KMS-11 (cell line): ENCODE data around the gene PCSK7.

ENCODE experiments used
- H2AFZ ChIP-seq: fragments of 200-600 bp; sonication (generic); 2 replicates; pipeline ENCODE4 v1.6.1; 2016; ENCODE audit warnings: antibody characterized with exemption, mixed run types, low read depth
- H3K27ac ChIP-seq: fragments of 200-600 bp; sonication (generic); 2 replicates; pipeline ENCODE4 v1.6.1; 2016; ENCODE audit warnings: mild to moderate bottlenecking, mixed run types
- H3K27me3 ChIP-seq: fragments of 200-600 bp; sonication (generic); 2 replicates; pipeline ENCODE4 v1.6.1; 2017; ENCODE audit warnings: mild to moderate bottlenecking, low read depth, mixed run types, moderate library complexity; ENCODE audit not compliant: insufficient read depth
- H3K36me3 ChIP-seq: fragments of 200-600 bp; sonication (generic); 2 replicates; pipeline ENCODE4 v1.6.1; 2017; ENCODE audit warnings: mild to moderate bottlenecking, mixed run types; ENCODE audit not compliant: insufficient read depth
- H3K4me1 ChIP-seq: fragments of 200-600 bp; sonication (generic); 2 replicates; pipeline ENCODE4 v1.6.1; 2016; ENCODE audit warnings: mild to moderate bottlenecking, low read depth, mixed run types; ENCODE audit not compliant: poor library complexity, severe bottlenecking
- H3K4me2 ChIP-seq: fragments of 200-600 bp; sonication (generic); 2 replicates; pipeline ENCODE4 v1.7.0; 2016; ENCODE audit warnings: mild to moderate bottlenecking, mixed run types
- H3K4me3 ChIP-seq: fragments of 200-600 bp; sonication (generic); IDR thresholded peaks from 2 replicates; pipeline ENCODE4 v1.6.1; 2017; ENCODE audit warnings: low read depth, low read length, mixed read lengths; ENCODE audit not compliant: insufficient read depth
- H3K79me2 ChIP-seq: fragments of 200-600 bp; sonication (generic); 2 replicates; pipeline ENCODE4 v1.6.1; 2016; ENCODE audit warnings: low read depth, mixed run types; ENCODE audit not compliant: insufficient read depth
- H3K9ac ChIP-seq: fragments of 200-600 bp; sonication (generic); 2 replicates; pipeline ENCODE4 v1.6.1; 2016; ENCODE audit warnings: mild to moderate bottlenecking, mixed run types
- H4K20me1 ChIP-seq: fragments of 200-600 bp; sonication (generic); 2 replicates; pipeline ENCODE4 v1.6.1; 2016; ENCODE audit warnings: mild to moderate bottlenecking, mixed run types; ENCODE audit not compliant: insufficient read depth
- TF ChIP-seq, protein P1 (sequence below): fragments of 200-600 bp; sonication (generic); conservative IDR thresholded peaks from 2 replicates; pipeline ENCODE4 v1.6.1; 2017; ENCODE audit warnings: low read depth, mild to moderate bottlenecking, antibody characterized with exemption, low read length, moderate library complexity, mixed read lengths

PCSK7 gene

DNA sequence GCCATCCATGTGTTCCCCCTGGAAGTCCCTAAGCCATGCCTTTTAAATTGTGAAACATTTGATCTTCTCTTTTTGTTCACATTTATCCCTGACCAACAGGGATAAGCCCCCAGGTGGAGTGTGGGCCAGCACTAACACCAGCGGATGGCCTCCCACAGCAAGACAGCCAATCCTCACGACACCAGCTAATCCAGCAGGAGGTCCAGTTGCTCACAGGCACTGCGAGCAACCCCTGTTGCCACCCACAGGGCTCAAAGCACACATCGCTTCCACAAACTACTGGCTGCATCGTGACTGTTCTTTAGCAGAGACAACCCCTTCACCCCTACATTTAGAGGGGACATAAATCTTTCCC is 2.0 kb downstream of the PCSK7 start:
- Histone ChIP-seq H3K4me1 (peaks cover 13% of the 10 kb centered on the region), H3K79me2 (peaks cover 11% of the 10 kb centered on the region; the same call in 1 of the 2 replicates), H3K4me3 (no peak overlapping the region)

DNA sequence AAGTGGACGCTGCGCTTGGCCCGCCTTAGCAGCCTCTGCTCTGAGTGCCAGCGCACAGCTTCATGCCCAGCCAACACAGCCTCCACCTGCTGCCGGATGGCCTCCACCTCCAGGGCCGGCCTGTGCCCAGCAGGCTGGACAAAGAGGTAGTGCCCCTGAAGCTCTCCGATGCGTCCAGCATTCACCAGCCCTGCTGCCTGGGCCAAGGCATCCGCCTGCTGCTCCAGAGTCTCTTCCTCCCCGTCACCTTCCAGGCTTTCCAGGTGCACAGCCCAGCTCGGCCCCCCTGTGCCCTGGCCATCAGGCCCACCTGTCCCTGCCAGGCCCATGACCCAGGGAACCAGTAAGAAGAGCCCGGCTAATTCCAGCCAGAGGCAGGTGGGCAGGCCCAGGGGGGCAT is 2.5 kb downstream of the PCSK7 start:
- Histone ChIP-seq H3K4me3 (no peak overlapping the region), H3K27me3 (no peaks in the 10 kb centered on the region), H3K4me1 (peaks cover 13% of the 10 kb centered on the region), H3K79me2 (peaks cover 11% of the 10 kb centered on the region; the same call in 1 of the 2 replicates), H3K4me2 (no peak overlapping the region), H2AFZ (no peak overlapping the region), H3K36me3 (no peaks in the 10 kb centered on the region), H3K27ac (no peak overlapping the region), H4K20me1 (no peaks in the 10 kb centered on the region), H3K9ac (no peak overlapping the region)
- TF ChIP-seq, protein P1, sequence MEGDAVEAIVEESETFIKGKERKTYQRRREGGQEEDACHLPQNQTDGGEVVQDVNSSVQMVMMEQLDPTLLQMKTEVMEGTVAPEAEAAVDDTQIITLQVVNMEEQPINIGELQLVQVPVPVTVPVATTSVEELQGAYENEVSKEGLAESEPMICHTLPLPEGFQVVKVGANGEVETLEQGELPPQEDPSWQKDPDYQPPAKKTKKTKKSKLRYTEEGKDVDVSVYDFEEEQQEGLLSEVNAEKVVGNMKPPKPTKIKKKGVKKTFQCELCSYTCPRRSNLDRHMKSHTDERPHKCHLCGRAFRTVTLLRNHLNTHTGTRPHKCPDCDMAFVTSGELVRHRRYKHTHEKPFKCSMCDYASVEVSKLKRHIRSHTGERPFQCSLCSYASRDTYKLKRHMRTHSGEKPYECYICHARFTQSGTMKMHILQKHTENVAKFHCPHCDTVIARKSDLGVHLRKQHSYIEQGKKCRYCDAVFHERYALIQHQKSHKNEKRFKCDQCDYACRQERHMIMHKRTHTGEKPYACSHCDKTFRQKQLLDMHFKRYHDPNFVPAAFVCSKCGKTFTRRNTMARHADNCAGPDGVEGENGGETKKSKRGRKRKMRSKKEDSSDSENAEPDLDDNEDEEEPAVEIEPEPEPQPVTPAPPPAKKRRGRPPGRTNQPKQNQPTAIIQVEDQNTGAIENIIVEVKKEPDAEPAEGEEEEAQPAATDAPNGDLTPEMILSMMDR = no peak

More for the DNA sequence above, 2.0 kb downstream of the PCSK7 start:
- Histone ChIP-seq H3K9ac (no peak overlapping the region), H3K27me3 (no peaks in the 10 kb centered on the region), H3K36me3 (no peaks in the 10 kb centered on the region), H2AFZ (no peak overlapping the region), H4K20me1 (no peaks in the 10 kb centered on the region), H3K27ac (no peak overlapping the region), H3K4me2 (no peak overlapping the region)
- TF ChIP-seq, protein P1 = no peak

DNA sequence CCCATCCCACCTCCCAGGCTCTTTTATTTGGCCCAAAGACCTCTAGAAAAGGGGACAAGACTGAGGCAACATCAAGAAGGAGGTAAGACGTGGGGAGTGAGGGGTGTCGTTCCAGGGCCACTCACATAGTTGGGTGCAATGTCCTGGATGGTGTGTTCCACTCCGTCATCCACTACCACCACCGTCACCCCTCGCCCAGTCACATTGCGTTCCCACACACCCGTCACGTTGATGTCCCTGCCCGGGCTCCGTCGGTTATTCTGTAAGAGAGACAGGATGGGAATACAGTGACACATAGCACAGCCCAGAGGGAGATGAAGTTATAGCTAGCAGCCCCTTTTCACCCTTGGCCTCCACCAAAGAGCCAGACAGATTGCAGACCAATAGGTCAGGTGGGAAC is 3.8 kb downstream of the PCSK7 start:
- TF ChIP-seq, protein P1 = no peak
- Histone ChIP-seq H3K4me1 (peaks cover 9% of the 10 kb centered on the region), H2AFZ (no peak overlapping the region), H3K79me2 (peaks cover 11% of the 10 kb centered on the region; the same call in 1 of the 2 replicates), H3K27me3 (no peaks in the 10 kb centered on the region), H3K27ac (no peak overlapping the region), H4K20me1 (no peaks in the 10 kb centered on the region), H3K36me3 (no peaks in the 10 kb centered on the region), H3K4me2 (no peak overlapping the region), H3K4me3 (no peak overlapping the region), H3K9ac (no peak overlapping the region)

DNA sequence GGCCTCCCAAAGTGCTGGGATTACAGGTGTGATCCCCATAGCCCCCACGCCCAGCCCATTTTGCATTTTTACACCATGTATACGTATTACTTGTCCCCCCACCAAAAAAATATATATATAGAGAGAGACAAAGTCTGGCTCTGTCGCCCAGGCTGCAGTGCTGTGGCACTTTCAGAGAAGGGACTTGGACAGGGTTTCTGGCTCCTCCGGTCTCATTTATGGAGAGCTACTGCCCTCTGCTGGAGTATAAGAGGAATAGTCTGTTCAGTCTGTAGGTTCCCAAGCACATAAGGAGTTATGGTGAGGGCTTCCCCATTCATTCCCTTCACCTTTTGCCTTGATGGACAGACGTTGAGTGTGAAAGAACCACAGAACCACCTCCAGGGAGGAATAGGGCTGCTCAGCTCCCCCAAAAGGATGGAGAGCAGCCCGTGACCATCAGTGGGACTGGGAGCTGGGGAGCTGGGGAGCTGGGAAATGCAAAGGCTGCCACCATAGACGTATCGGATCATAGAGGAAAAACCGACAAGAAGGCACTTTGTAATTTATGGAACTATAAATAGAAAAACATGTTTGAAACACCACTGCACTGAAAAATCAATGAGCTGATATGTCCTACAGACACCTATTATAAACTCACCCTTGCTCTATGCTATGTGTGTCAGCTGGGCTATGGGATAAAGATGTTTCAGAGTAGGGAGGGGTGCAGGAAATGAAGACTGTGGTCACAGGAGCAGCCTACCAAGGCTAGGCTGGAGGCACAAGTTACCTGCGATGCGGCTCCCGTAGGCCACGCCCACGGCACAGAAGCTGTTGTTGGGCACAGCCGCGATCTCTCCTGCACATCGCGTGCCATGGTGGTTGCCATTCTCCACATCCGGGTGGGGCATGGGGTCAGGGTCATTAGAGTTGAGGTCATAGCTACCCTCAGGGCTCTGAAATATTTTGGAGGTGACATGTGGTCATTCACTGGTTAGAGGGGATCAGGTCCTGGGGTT is 5.2 kb downstream of the PCSK7 start:
- Histone ChIP-seq H3K4me2 (no peak overlapping the region), H3K27ac (no peak overlapping the region), H4K20me1 (no peaks in the 10 kb centered on the region), H3K4me3 (no peak overlapping the region), H3K9ac (no peak overlapping the region), H3K27me3 (no peaks in the 10 kb centered on the region), H3K4me1 (peaks cover 9% of the 10 kb centered on the region), H3K79me2 (peaks cover 10% of the 10 kb centered on the region; the same call in 1 of the 2 replicates), H2AFZ (no peak overlapping the region), H3K36me3 (no peaks in the 10 kb centered on the region)
- TF ChIP-seq, protein P1 = peak; percentile 69
